ENCODE measurements around the gene HEATR9. TPM values are rescaled to one million over a fixed set of nuclear protein-coding genes. Genes with fewer than 3 reads are reported as not detected.

Gene HEATR9
- total and polyA plus RNA-seq, 5 experiments from 2014 or later, result 0.07 to 1.2 (median 1.2) TPM; not detected in 2

GRCh38 chr17:35847006-35847405 lies 21.7 kb downstream of the HEATR9 start:
- POLR2A ChIA-PET, result no interaction called here
- Mint-ChIP-seq H3K4me3 (no peak overlapping the region), H3K27me3 (no peaks in the 10 kb centered on the region), H3K4me1 (peaks cover 9 to 23% (median 12%) of the 10 kb centered on the region in 4 donors), H3K36me3 (peaks cover 0 to 83% (median 19%) of the 10 kb centered on the region in 3 donors), H3K9me3 (no peaks in the 10 kb centered on the region), H3K27ac (no peak overlapping the region)
- DNase-seq, result no peak
- no peak for ATAC-seq

GRCh38 chr17:35846055-35846809 lies 22.5 kb downstream of the HEATR9 start:
- no peaks in the 10 kb centered on the region for H3K9me3 Mint-ChIP-seq
- no peak overlapping the region for H3K4me3 Mint-ChIP-seq
- peaks cover 9 to 20% (median 11%) of the 10 kb centered on the region in 4 donors for H3K4me1 Mint-ChIP-seq
- POLR2A ChIA-PET, result no interaction called here
- peaks cover 0 to 87% (median 21%) of the 10 kb centered on the region in 3 donors for H3K36me3 Mint-ChIP-seq
- DNase-seq (no peak), ATAC-seq (no peak)
- peak overlapping the region in 2 of 10 donors; percentile 12 to 52 for H3K27ac Mint-ChIP-seq
- no peaks in the 10 kb centered on the region for H3K27me3 Mint-ChIP-seq

- DNase-seq (no peak), ATAC-seq (no peak)
- H3K27ac Mint-ChIP-seq, result peak overlapping the region in 4 of 10 donors; percentile 7 to 91 (median 72)
- POLR2A ChIA-PET, result no interaction called here
- no peaks in the 10 kb centered on the region for H3K9me3 Mint-ChIP-seq
- no peaks in the 10 kb centered on the region for H3K27me3 Mint-ChIP-seq
- H3K36me3 Mint-ChIP-seq, result peaks cover 0 to 93% (median 26%) of the 10 kb centered on the region in 3 donors
- peak overlapping the region in 1 of 10 donors; percentile 39 for H3K4me3 Mint-ChIP-seq
- H3K4me1 Mint-ChIP-seq, result peaks cover 2 to 15% (median 3%) of the 10 kb centered on the region in 4 donors
These were observed 24.1 kb downstream of the HEATR9 start for GRCh38 chr17:35844547-35844946.

- H3K4me3 Mint-ChIP-seq, result no peak overlapping the region
- no peaks in the 10 kb centered on the region for H3K9me3 Mint-ChIP-seq
- DNase-seq, result no peak
- peak overlapping the region in 8 of 10 donors; percentile 29 to 91 (median 53) for H3K27ac Mint-ChIP-seq
- no peak for ATAC-seq
- peaks cover 0 to 14% (median under 1%) of the 10 kb centered on the region in 4 donors for H3K4me1 Mint-ChIP-seq
- POLR2A ChIA-PET, result no interaction called here
- H3K27me3 Mint-ChIP-seq, result no peaks in the 10 kb centered on the region
- peaks cover 0 to 93% (median 26%) of the 10 kb centered on the region in 3 donors for H3K36me3 Mint-ChIP-seq
These were observed 25.0 kb downstream of the HEATR9 start for GRCh38 chr17:35843698-35844097.

GRCh38 chr17:35842239-35842638 lies 26.5 kb downstream of the HEATR9 start:
- POLR2A ChIA-PET, result interaction anchor here (0.6 kb wide), 1 partner anchor 38 kb away, joined by 4 read pairs; no protein-coding TSS in a partner anchor
- ATAC-seq (no peak), DNase-seq (no peak)
- no peaks in the 10 kb centered on the region for H3K27me3 Mint-ChIP-seq
- no peak overlapping the region for H3K4me3 Mint-ChIP-seq
- H3K36me3 Mint-ChIP-seq, result peaks cover 0 to 91% (median 28%) of the 10 kb centered on the region in 3 donors
- peaks cover 0 to 9% (median under 1%) of the 10 kb centered on the region in 4 donors for H3K4me1 Mint-ChIP-seq
- H3K27ac Mint-ChIP-seq, result peak overlapping the region in 7 of 10 donors; percentile 13 to 74 (median 33)
- no peaks in the 10 kb centered on the region for H3K9me3 Mint-ChIP-seq

GRCh38 chr17:35841505-35841904 lies 27.2 kb downstream of the HEATR9 start:
- ATAC-seq (no peak), DNase-seq (no peak)
- peaks cover 0 to 9% (median under 1%) of the 10 kb centered on the region in 4 donors for H3K4me1 Mint-ChIP-seq
- POLR2A ChIA-PET, result no interaction called here
- H3K4me3 Mint-ChIP-seq, result no peak overlapping the region
- no peaks in the 10 kb centered on the region for H3K27me3 Mint-ChIP-seq
- peaks cover 0 to 92% (median 29%) of the 10 kb centered on the region in 3 donors for H3K36me3 Mint-ChIP-seq
- H3K9me3 Mint-ChIP-seq, result no peaks in the 10 kb centered on the region
- peak overlapping the region in 2 of 10 donors; percentile 15 to 56 for H3K27ac Mint-ChIP-seq

- peaks cover 0 to 92% (median 32%) of the 10 kb centered on the region in 3 donors for H3K36me3 Mint-ChIP-seq
- no peaks in the 10 kb centered on the region for H3K27me3 Mint-ChIP-seq
- DNase-seq (no peak), ATAC-seq (no peak)
- POLR2A ChIA-PET, result no interaction called here
- H3K9me3 Mint-ChIP-seq, result no peaks in the 10 kb centered on the region
- H3K4me3 Mint-ChIP-seq, result no peak overlapping the region
- H3K27ac Mint-ChIP-seq, result peak overlapping the region in 2 of 10 donors; percentile 15 to 56
- H3K4me1 Mint-ChIP-seq, result peaks cover 0 to 9% (median under 1%) of the 10 kb centered on the region in 4 donors
These were observed 27.6 kb downstream of the HEATR9 start for GRCh38 chr17:35841101-35841500.

- no peaks in the 10 kb centered on the region for H3K9me3 Mint-ChIP-seq
- DNase-seq (no peak), ATAC-seq (no peak)
- peaks cover 4 to 18% (median 10%) of the 10 kb centered on the region in 4 donors for H3K4me1 Mint-ChIP-seq
- H3K36me3 Mint-ChIP-seq, result peaks cover 0 to 87% (median 10%) of the 10 kb centered on the region in 3 donors
- no peaks in the 10 kb centered on the region for H3K27me3 Mint-ChIP-seq
- no peak overlapping the region for H3K4me3 Mint-ChIP-seq
- no peak overlapping the region for H3K27ac Mint-ChIP-seq
- POLR2A ChIA-PET, result no interaction called here
These were observed 43.5 kb downstream of the HEATR9 start for GRCh38 chr17:35825206-35825605.

GRCh38 chr17:35821308-35821707 lies 47.4 kb downstream of the HEATR9 start:
- H3K27me3 Mint-ChIP-seq, result no peaks in the 10 kb centered on the region
- ATAC-seq (no peak), DNase-seq (no peak)
- peaks cover 0 to 92% (median 14%) of the 10 kb centered on the region in 3 donors for H3K36me3 Mint-ChIP-seq
- no peaks in the 10 kb centered on the region for H3K9me3 Mint-ChIP-seq
- peak overlapping the region in 1 of 10 donors; percentile 17 for H3K27ac Mint-ChIP-seq
- no peak overlapping the region for H3K4me3 Mint-ChIP-seq
- POLR2A ChIA-PET, result no interaction called here
- H3K4me1 Mint-ChIP-seq, result peaks cover 11 to 33% (median 27%) of the 10 kb centered on the region in 4 donors

- peak overlapping the region in 1 of 10 donors; percentile 12 for H3K4me3 Mint-ChIP-seq
- ATAC-seq (no peak), DNase-seq (no peak)
- peaks cover 21 to 51% (median 43%) of the 10 kb centered on the region in 4 donors for H3K4me1 Mint-ChIP-seq
- no peaks in the 10 kb centered on the region for H3K27me3 Mint-ChIP-seq
- H3K9me3 Mint-ChIP-seq, result no peaks in the 10 kb centered on the region
- peak overlapping the region in 7 of 10 donors; percentile 11 to 71 (median 31) for H3K27ac Mint-ChIP-seq
- H3K36me3 Mint-ChIP-seq, result peaks cover 0 to 90% (median 14%) of the 10 kb centered on the region in 3 donors
- POLR2A ChIA-PET, result interaction anchor here (1.0 to 2.5 kb wide), 2 partner anchors 10 to 55 kb away, joined by 3 to 15 read pairs; partner anchors contain the start of gene TAF15
These were observed 49.2 kb downstream of the HEATR9 start for GRCh38 chr17:35819455-35819854.

- peaks cover 0 to 87% (median 5%) of the 10 kb centered on the region in 3 donors for H3K36me3 Mint-ChIP-seq
- no peak overlapping the region for H3K27ac Mint-ChIP-seq
- H3K4me3 Mint-ChIP-seq, result peak overlapping the region in 2 of 10 donors; percentile 18
- no peaks in the 10 kb centered on the region for H3K27me3 Mint-ChIP-seq
- POLR2A ChIA-PET, result interaction anchor here (0.7 to 1.0 kb wide), 2 partner anchors 9 kb away, joined by 3 read pairs; no protein-coding TSS in a partner anchor
- H3K9me3 Mint-ChIP-seq, result no peaks in the 10 kb centered on the region
- ATAC-seq (no peak), DNase-seq (no peak)
- H3K4me1 Mint-ChIP-seq, result peaks cover 26 to 62% (median 55%) of the 10 kb centered on the region in 4 donors
These were observed 51.5 kb downstream of the HEATR9 start for GRCh38 chr17:35817196-35817595.

- peaks cover 26 to 67% (median 58%) of the 10 kb centered on the region in 4 donors for H3K4me1 Mint-ChIP-seq
These were observed 52.0 kb downstream of the HEATR9 start for GRCh38 chr17:35816723-35817122.

GRCh38 chr17:35812456-35812855 lies 56.2 kb downstream of the HEATR9 start:
- ATAC-seq, result no peak
- POLR2A ChIA-PET, result interaction anchor here (5.8 kb wide), 1 partner anchor 48 kb away, joined by 165 read pairs; no protein-coding TSS in a partner anchor
- peaks cover 0 to 47% (median 0%) of the 10 kb centered on the region in 3 donors for H3K36me3 Mint-ChIP-seq
- peak overlapping the region in 5 of 10 donors; percentile 49 to 94 (median 59) for H3K4me3 Mint-ChIP-seq
- peaks cover 35 to 90% (median 75%) of the 10 kb centered on the region in 4 donors for H3K4me1 Mint-ChIP-seq
- no peaks in the 10 kb centered on the region for H3K9me3 Mint-ChIP-seq
- H3K27ac Mint-ChIP-seq, result peak overlapping the region in 2 of 10 donors; percentile 51 to 73
- no peaks in the 10 kb centered on the region for H3K27me3 Mint-ChIP-seq
- no peak for DNase-seq

More at GRCh38 chr17:35816723-35817122, 52.0 kb downstream of the HEATR9 start:
- POLR2A ChIA-PET, result interaction anchor here (0.7 kb wide), 1 partner anchor 8 kb away, joined by 3 read pairs; no protein-coding TSS in a partner anchor
- DNase-seq (no peak), ATAC-seq (no peak)
- no peaks in the 10 kb centered on the region for H3K27me3 Mint-ChIP-seq
- H3K36me3 Mint-ChIP-seq, result peaks cover 0 to 84% (median 5%) of the 10 kb centered on the region in 3 donors
- H3K4me3 Mint-ChIP-seq, result peak overlapping the region in 2 of 10 donors; percentile 10 to 22
- H3K9me3 Mint-ChIP-seq, result no peaks in the 10 kb centered on the region
- H3K27ac Mint-ChIP-seq, result no peak overlapping the region

All from naive thymus-derived CD8-positive, alpha-beta T cell (primary cell).